Naive thymus-derived CD8-positive, alpha-beta T cell (primary cell): ENCODE measurements around the gene PLEKHJ1. TPM values are rescaled to one million over a fixed set of nuclear protein-coding genes. Genes with fewer than 3 reads are reported as not detected.

Experiments used
- ATAC-seq, 2 donors: fragments of 150-1000 bp; cut with Tn5 transposase in 1 of 2; sonication (Bioruptor Pico), chemical (Tn5 transposase) in 1 of 2; 1 replicate in 1 of 2; 2 replicates in 1 of 2; pipeline ENCODE4 v1.10.0; 2021; ENCODE audit warnings: mild to moderate bottlenecking in 2 of 2, moderate library complexity in 2 of 2
- POLR2A ChIA-PET: fragments of 350-600 bp; sonication (Branson Sonifier 250); formaldehyde crosslinking; loops from one replicate; lab custom pipeline; 2021; ENCODE audit warnings: antibody characterized with exemption; lab: Charles Lee
- DNase-seq, 10 donors: peaks; one replicate each; pipeline versions ENCODE4 v3.0.0 to v3.0.0-alpha.2; 2020 to 2022
- H3K27ac Mint-ChIP-seq, 10 donors: one replicate each; pipeline ENCODE4 v1.8.0; 2020 to 2022; ENCODE audit warnings: mild to moderate bottlenecking in 10 of 10, mixed read lengths in 10 of 10, moderate library complexity in 4 of 10, inconsistent platforms in 1 of 10
- H3K27me3 Mint-ChIP-seq, 5 donors: one replicate each; pipeline ENCODE4 v1.8.0; 2021 to 2022; ENCODE audit warnings: mixed read lengths in 5 of 5
- H3K36me3 Mint-ChIP-seq, 3 donors: one replicate each; pipeline ENCODE4 v1.8.0; 2020 to 2022; ENCODE audit warnings: mixed read lengths in 3 of 3, mild to moderate bottlenecking in 2 of 3, inconsistent platforms in 1 of 3
- H3K4me1 Mint-ChIP-seq, 4 donors: one replicate each; pipeline ENCODE4 v1.8.0; 2021 to 2022; ENCODE audit warnings: mixed read lengths in 4 of 4
- H3K4me3 Mint-ChIP-seq, 10 donors: one replicate each; pipeline ENCODE4 v1.8.0; 2020 to 2022; ENCODE audit warnings: mild to moderate bottlenecking in 10 of 10, mixed read lengths in 10 of 10, moderate library complexity in 6 of 10, inconsistent platforms in 1 of 10
- H3K9me3 Mint-ChIP-seq, 9 donors: one replicate each; pipeline ENCODE4 v1.8.0; 2020 to 2022; ENCODE audit warnings: mixed read lengths in 9 of 9, mild to moderate bottlenecking in 3 of 9, inconsistent platforms in 1 of 9, moderate library complexity in 1 of 9
- polyA plus RNA-seq, 3 donors: library from polyadenylated mRNA; unstranded; fragments of 300-500 nt; fragmentation: Illumina TruSeq; gene quantifications; one replicate each; pipeline ENCODE4 v1.2.3, GENCODE V29; 2021
- total RNA-seq, 8 experiments: library from RNA in 2 of 8; stranded (reverse) in 2 of 8; gene quantifications; one replicate each; pipeline ENCODE4 v1.2.3 and lab custom pipeline; 2021 to 2026

PLEKHJ1 gene
- total and polyA plus RNA-seq, 5 experiments from 2014 or later, result 56.7 to 106 (median 85.2) TPM

- H3K27me3 Mint-ChIP-seq, result peaks cover 0 to 4% (median 0%) of the 10 kb centered on the region in 5 donors
- POLR2A ChIA-PET, result interaction anchor here (0.6 to 15.8 kb wide), 10 partner anchors 8 to 233 kb away, joined by 3 to 370 read pairs (median 10); partner anchors contain the start of genes GADD45B, PLEKHJ1 and SF3A2
Observed at GRCh38 chr19:2252797-2253105, 16.6 kb upstream of the PLEKHJ1 start.

GRCh38 chr19:2252055-2252796 lies 16.1 kb upstream of the PLEKHJ1 start:
- POLR2A ChIA-PET, result interaction anchor here (0.8 to 15.8 kb wide), 10 partner anchors 8 to 233 kb away, joined by 3 to 370 read pairs (median 10); partner anchors contain the start of genes GADD45B, PLEKHJ1 and SF3A2
- DNase-seq, result peak in 1 of 10 donors; percentile 29
- peak in 1 of 2 donors; percentile 10 for ATAC-seq
- peak overlapping the region in 1 of 10 donors; percentile 37 for H3K27ac Mint-ChIP-seq
- peaks cover 0 to 4% (median 0%) of the 10 kb centered on the region in 3 donors for H3K36me3 Mint-ChIP-seq
- H3K4me1 Mint-ChIP-seq, result peaks cover 3 to 19% (median 16%) of the 10 kb centered on the region in 4 donors
- H3K4me3 Mint-ChIP-seq, result peak overlapping the region; percentile 71 to 86 (median 82)
- H3K9me3 Mint-ChIP-seq, result no peaks in the 10 kb centered on the region
- H3K27me3 Mint-ChIP-seq, result peaks cover 0 to 4% (median 0%) of the 10 kb centered on the region in 5 donors

More at GRCh38 chr19:2252797-2253105, 16.6 kb upstream of the PLEKHJ1 start:
- ATAC-seq, result peak in 1 of 2 donors; percentile 1
- Mint-ChIP-seq H3K27ac (no peak overlapping the region), H3K4me1 (peaks cover 3 to 24% (median 18%) of the 10 kb centered on the region in 4 donors), H3K36me3 (peaks cover 0 to 4% (median 0%) of the 10 kb centered on the region in 3 donors), H3K4me3 (peak overlapping the region; percentile 71 to 86 (median 82)), H3K9me3 (no peaks in the 10 kb centered on the region)
- no peak for DNase-seq

GRCh38 chr19:2251106-2252054 lies 15.3 kb upstream of the PLEKHJ1 start:
- peak overlapping the region in 1 of 10 donors; percentile 37 for H3K27ac Mint-ChIP-seq
- H3K9me3 Mint-ChIP-seq, result no peaks in the 10 kb centered on the region
- H3K27me3 Mint-ChIP-seq, result peaks cover 0 to 4% (median 0%) of the 10 kb centered on the region in 5 donors
- H3K36me3 Mint-ChIP-seq, result peaks cover 0 to 8% (median 0%) of the 10 kb centered on the region in 3 donors
- peaks cover 2 to 17% (median 12%) of the 10 kb centered on the region in 4 donors for H3K4me1 Mint-ChIP-seq
- ATAC-seq, result peak; percentile 31 to 38
- DNase-seq, result peak in 2 of 10 donors; percentile 30 to 34
- peak overlapping the region in 8 of 10 donors; percentile 22 to 82 (median 66) for H3K4me3 Mint-ChIP-seq
- POLR2A ChIA-PET, result interaction anchor here (1.1 to 15.8 kb wide), 7 partner anchors 7 to 143 kb away, joined by 4 to 370 read pairs (median 14); partner anchors contain the start of genes PLEKHJ1 and SF3A2

- POLR2A ChIA-PET, result interaction anchor here (9.3 to 15.8 kb wide), 2 partner anchors 12 to 20 kb away, joined by 147 to 370 read pairs; partner anchors contain the start of genes PLEKHJ1 and SF3A2
- ATAC-seq (peak in 1 of 2 donors; percentile 1), DNase-seq (no peak)
- Mint-ChIP-seq H3K27me3 (peaks cover 0 to 4% (median 0%) of the 10 kb centered on the region in 5 donors), H3K27ac (no peak overlapping the region), H3K36me3 (peaks cover 0 to 11% (median 0%) of the 10 kb centered on the region in 3 donors), H3K4me3 (peak overlapping the region in 2 of 10 donors; percentile 30 to 56), H3K4me1 (peaks cover 2 to 17% (median 11%) of the 10 kb centered on the region in 4 donors), H3K9me3 (no peaks in the 10 kb centered on the region)
Observed at GRCh38 chr19:2250766-2251105, 14.6 kb upstream of the PLEKHJ1 start.

GRCh38 chr19:2249880-2250765 lies 14.0 kb upstream of the PLEKHJ1 start:
- Mint-ChIP-seq H3K4me3 (peak overlapping the region in 7 of 10 donors; percentile 24 to 56 (median 33)), H3K27ac (no peak overlapping the region), H3K27me3 (peaks cover 0 to 4% (median 0%) of the 10 kb centered on the region in 5 donors), H3K36me3 (peaks cover 0 to 17% (median 0%) of the 10 kb centered on the region in 3 donors), H3K4me1 (peaks cover 2 to 17% (median 11%) of the 10 kb centered on the region in 4 donors), H3K9me3 (no peaks in the 10 kb centered on the region)
- ATAC-seq (peak in 1 of 2 donors; percentile 8), DNase-seq (peak in 1 of 10 donors; percentile 22)
- POLR2A ChIA-PET, result interaction anchor here (0.9 to 15.8 kb wide), 5 partner anchors 8 to 52 kb away, joined by 3 to 370 read pairs (median 9); partner anchors contain the start of genes PLEKHJ1 and SF3A2

GRCh38 chr19:2249010-2249866 lies 13.1 kb upstream of the PLEKHJ1 start, which contains the start of gene AMH:
AMH (plus strand) TSS chr19:2249323; CDS start chr19:2249333, 10 bp downstream.
- Mint-ChIP-seq H3K9me3 (no peaks in the 10 kb centered on the region), H3K4me1 (peaks cover 2 to 17% (median 11%) of the 10 kb centered on the region in 4 donors), H3K36me3 (peaks cover 0 to 25% (median 7%) of the 10 kb centered on the region in 3 donors), H3K27ac (no peak within 1 kb of the TSS), H3K4me3 (peak within 1 kb of the TSS in 7 of 10 donors; percentile 6 to 56 (median 26)), H3K27me3 (peaks cover 0 to 4% (median 0%) of the 10 kb centered on the region in 5 donors)
- no peak for ATAC-seq
- no peak for DNase-seq
- POLR2A ChIA-PET, result interaction anchor here (0.6 to 15.8 kb wide), 7 partner anchors 9 to 53 kb away, joined by 3 to 370 read pairs (median 5); partner anchors contain the start of genes PLEKHJ1 and SF3A2

GRCh38 chr19:2248136-2249009 lies 12.2 kb upstream of the PLEKHJ1 start:
- POLR2A ChIA-PET, result interaction anchor here (0.6 to 15.8 kb wide), 7 partner anchors 9 to 83 kb away, joined by 3 to 370 read pairs (median 5); partner anchors contain the start of genes PLEKHJ1 and SF3A2
- H3K27ac Mint-ChIP-seq, result no peak overlapping the region
- DNase-seq (no peak), ATAC-seq (no peak)
- H3K9me3 Mint-ChIP-seq, result no peaks in the 10 kb centered on the region
- H3K4me3 Mint-ChIP-seq, result peak overlapping the region in 1 of 10 donors; percentile 6
- H3K4me1 Mint-ChIP-seq, result peaks cover 2 to 17% (median 7%) of the 10 kb centered on the region in 4 donors
- H3K36me3 Mint-ChIP-seq, result peaks cover 0 to 28% (median 7%) of the 10 kb centered on the region in 3 donors
- peaks cover 0 to 4% (median 0%) of the 10 kb centered on the region in 5 donors for H3K27me3 Mint-ChIP-seq

- POLR2A ChIA-PET, result interaction anchor here (0.6 to 15.8 kb wide), 3 partner anchors 9 to 82 kb away, joined by 3 to 370 read pairs (median 147); partner anchors contain the start of genes PLEKHJ1 and SF3A2
- ATAC-seq (no peak), DNase-seq (no peak)
- Mint-ChIP-seq H3K36me3 (peaks cover 0 to 31% (median 7%) of the 10 kb centered on the region in 3 donors), H3K27ac (no peak overlapping the region), H3K4me1 (peaks cover 4 to 17% (median 7%) of the 10 kb centered on the region in 4 donors), H3K9me3 (no peaks in the 10 kb centered on the region), H3K27me3 (peaks cover 0 to 3% (median 0%) of the 10 kb centered on the region in 5 donors), H3K4me3 (no peak overlapping the region)
Observed at GRCh38 chr19:2247433-2248101, 11.4 kb upstream of the PLEKHJ1 start.

- DNase-seq (no peak), ATAC-seq (no peak)
- POLR2A ChIA-PET, result no interaction called here
- no peak overlapping the region for H3K4me3 Mint-ChIP-seq
- peaks cover 8 to 15% (median 11%) of the 10 kb centered on the region in 4 donors for H3K4me1 Mint-ChIP-seq
- peaks cover 0 to 2% (median 0%) of the 10 kb centered on the region in 5 donors for H3K27me3 Mint-ChIP-seq
- no peaks in the 10 kb centered on the region for H3K9me3 Mint-ChIP-seq
- no peak overlapping the region for H3K27ac Mint-ChIP-seq
- peaks cover 0 to 33% (median 7%) of the 10 kb centered on the region in 3 donors for H3K36me3 Mint-ChIP-seq
Observed at GRCh38 chr19:2246801-2247361, 10.8 kb upstream of the PLEKHJ1 start.
